DOHH2 (cell line): ENCODE measurements around the gene LHX3.

Experiments used
- H3F3A ChIP-seq: fragments of 200-600 bp; sonication (generic), shearing (Covaris generic); 2 replicates; pipeline ENCODE4 v1.6.0; 2016; ENCODE audit warnings: antibody characterized with exemption, mild to moderate bottlenecking; ENCODE audit not compliant: control insufficient read depth, insufficient read depth
- H3K27ac ChIP-seq: fragments of 200-600 bp; sonication (generic); 2 replicates; pipeline ENCODE4 v1.5.1; 2014; ENCODE audit warnings: low read depth, mild to moderate bottlenecking, low read length, moderate library complexity
- H3K27me3 ChIP-seq: fragments of 200-600 bp; sonication (generic); 2 replicates; pipeline ENCODE4 v1.6.1; 2014; ENCODE audit warnings: mild to moderate bottlenecking, low read length, mixed read lengths; ENCODE audit not compliant: control insufficient read depth
- H3K36me3 ChIP-seq: fragments of 200-600 bp; sonication (generic); 2 replicates; pipeline ENCODE4 v1.6.1; 2014; ENCODE audit warnings: mild to moderate bottlenecking, low read length, moderate library complexity, mixed read lengths; ENCODE audit not compliant: control insufficient read depth
- H3K4me1 ChIP-seq: fragments of 200-600 bp; sonication (generic); 2 replicates; pipeline ENCODE4 v1.6.1; 2014; ENCODE audit warnings: mild to moderate bottlenecking, low read length, mixed read lengths; ENCODE audit not compliant: control insufficient read depth
- H3K4me2 ChIP-seq: fragments of 200-600 bp; sonication (generic); 2 replicates; pipeline ENCODE4 v1.6.0; 2014; ENCODE audit warnings: mild to moderate bottlenecking, low read length, moderate library complexity
- H3K4me3 ChIP-seq: fragments of 200-600 bp; sonication (generic); 2 replicates; pipeline ENCODE4 v1.5.1; 2014; ENCODE audit warnings: mild to moderate bottlenecking, low read length, mixed read lengths
- H3K79me2 ChIP-seq: fragments of 200-600 bp; sonication (generic); 2 replicates; pipeline ENCODE4 v1.6.1; 2014; ENCODE audit warnings: mild to moderate bottlenecking, low read length, mixed read lengths; ENCODE audit not compliant: control insufficient read depth
- H3K9me2 ChIP-seq: fragments of 200-600 bp; sonication (generic); replicated peaks from 2 replicates; pipeline ENCODE4 v1.6.1; 2014; ENCODE audit warnings: mild to moderate bottlenecking, low read length, mixed read lengths; ENCODE audit not compliant: control insufficient read depth
- H3K9me3 ChIP-seq: fragments of 200-600 bp; sonication (generic); 2 replicates; pipeline ENCODE4 v1.6.1; 2014; ENCODE audit warnings: antibody characterized with exemption, low read length, mixed read lengths; ENCODE audit not compliant: control insufficient read depth, insufficient read depth
- H4K20me1 ChIP-seq: fragments of 200-600 bp; sonication (generic); 2 replicates; pipeline ENCODE4 v1.6.0; 2014; ENCODE audit warnings: low read depth, mild to moderate bottlenecking, antibody characterized with exemption, low read length, moderate library complexity; ENCODE audit not compliant: control insufficient read depth, insufficient read depth
- EZH2phosphoT487 ChIP-seq: fragments of 200-600 bp; sonication (generic); IDR thresholded peaks from 2 replicates; pipeline ENCODE4 v1.6.1; 2017; ENCODE audit warnings: borderline replicate concordance, mild to moderate bottlenecking, antibody characterized with exemption, low read length, moderate library complexity, mixed read lengths
- TF ChIP-seq, protein P1 (sequence below): fragments of 200-600 bp; sonication (generic); IDR thresholded peaks from one replicate; pipeline ENCODE4 v1.5.1; 2014; ENCODE audit warnings: antibody characterized with exemption, mild to moderate bottlenecking, low read depth, low read length; ENCODE audit not compliant: poor library complexity, severe bottlenecking

Gene LHX3

GRCh38 chr9:136155576-136155975 is 49.4 kb downstream of the LHX3 start:
- H3K4me1 ChIP-seq: peaks cover 3% of the 10 kb centered on the region; the same call in 1 of the 2 replicates
- no peaks in the 10 kb centered on the region for H3K36me3 ChIP-seq
- H3K27ac ChIP-seq: no peak overlapping the region
- no peaks in the 10 kb centered on the region for H3K9me2 ChIP-seq
- H3K79me2 ChIP-seq: no peaks in the 10 kb centered on the region
- H3K27me3 ChIP-seq: no peaks in the 10 kb centered on the region
- H3K4me3 ChIP-seq: no peak overlapping the region
- H3K9me3 ChIP-seq: no peaks in the 10 kb centered on the region
- no peak overlapping the region for H3K4me2 ChIP-seq
- TF ChIP-seq, protein P1, sequence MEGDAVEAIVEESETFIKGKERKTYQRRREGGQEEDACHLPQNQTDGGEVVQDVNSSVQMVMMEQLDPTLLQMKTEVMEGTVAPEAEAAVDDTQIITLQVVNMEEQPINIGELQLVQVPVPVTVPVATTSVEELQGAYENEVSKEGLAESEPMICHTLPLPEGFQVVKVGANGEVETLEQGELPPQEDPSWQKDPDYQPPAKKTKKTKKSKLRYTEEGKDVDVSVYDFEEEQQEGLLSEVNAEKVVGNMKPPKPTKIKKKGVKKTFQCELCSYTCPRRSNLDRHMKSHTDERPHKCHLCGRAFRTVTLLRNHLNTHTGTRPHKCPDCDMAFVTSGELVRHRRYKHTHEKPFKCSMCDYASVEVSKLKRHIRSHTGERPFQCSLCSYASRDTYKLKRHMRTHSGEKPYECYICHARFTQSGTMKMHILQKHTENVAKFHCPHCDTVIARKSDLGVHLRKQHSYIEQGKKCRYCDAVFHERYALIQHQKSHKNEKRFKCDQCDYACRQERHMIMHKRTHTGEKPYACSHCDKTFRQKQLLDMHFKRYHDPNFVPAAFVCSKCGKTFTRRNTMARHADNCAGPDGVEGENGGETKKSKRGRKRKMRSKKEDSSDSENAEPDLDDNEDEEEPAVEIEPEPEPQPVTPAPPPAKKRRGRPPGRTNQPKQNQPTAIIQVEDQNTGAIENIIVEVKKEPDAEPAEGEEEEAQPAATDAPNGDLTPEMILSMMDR: no peak
- no peak for TF ChIP-seq EZH2phosphoT487
- no peaks in the 10 kb centered on the region for H4K20me1 ChIP-seq
- H3F3A ChIP-seq: no peaks in the 10 kb centered on the region

DNA sequence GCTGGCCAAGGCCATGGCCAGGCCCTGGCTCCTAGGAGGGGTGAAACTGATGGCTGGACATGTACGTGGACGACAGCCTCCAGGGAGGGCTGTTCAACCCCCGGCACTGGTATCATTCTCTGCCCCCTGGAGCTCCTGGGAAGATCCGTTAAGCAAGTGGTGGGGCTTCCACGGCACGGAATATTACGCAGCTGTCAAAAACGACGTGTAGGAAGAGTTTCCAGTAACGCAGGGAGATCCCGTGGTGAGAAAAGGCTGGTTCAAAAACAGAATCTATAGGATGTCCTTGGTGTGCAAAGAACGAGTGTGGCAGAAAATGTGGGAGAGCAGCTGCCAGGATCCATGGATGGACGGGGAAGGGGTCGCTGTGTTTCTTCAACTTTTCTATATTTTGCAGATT is 50.0 kb downstream of the LHX3 start:
- Histone ChIP-seq H3K36me3 (no peaks in the 10 kb centered on the region), H4K20me1 (no peaks in the 10 kb centered on the region), H3K4me2 (no peak overlapping the region), H3K9me2 (no peaks in the 10 kb centered on the region), H3K27me3 (no peaks in the 10 kb centered on the region), H3F3A (no peaks in the 10 kb centered on the region), H3K9me3 (no peaks in the 10 kb centered on the region; the same call in 1 of the 2 replicates), H3K4me3 (no peak overlapping the region), H3K4me1 (peaks cover 3% of the 10 kb centered on the region; the same call in 1 of the 2 replicates), H3K27ac (no peak overlapping the region), H3K79me2 (no peaks in the 10 kb centered on the region)
- TF ChIP-seq, protein P1: no peak
- TF ChIP-seq EZH2phosphoT487: no peak

DNA sequence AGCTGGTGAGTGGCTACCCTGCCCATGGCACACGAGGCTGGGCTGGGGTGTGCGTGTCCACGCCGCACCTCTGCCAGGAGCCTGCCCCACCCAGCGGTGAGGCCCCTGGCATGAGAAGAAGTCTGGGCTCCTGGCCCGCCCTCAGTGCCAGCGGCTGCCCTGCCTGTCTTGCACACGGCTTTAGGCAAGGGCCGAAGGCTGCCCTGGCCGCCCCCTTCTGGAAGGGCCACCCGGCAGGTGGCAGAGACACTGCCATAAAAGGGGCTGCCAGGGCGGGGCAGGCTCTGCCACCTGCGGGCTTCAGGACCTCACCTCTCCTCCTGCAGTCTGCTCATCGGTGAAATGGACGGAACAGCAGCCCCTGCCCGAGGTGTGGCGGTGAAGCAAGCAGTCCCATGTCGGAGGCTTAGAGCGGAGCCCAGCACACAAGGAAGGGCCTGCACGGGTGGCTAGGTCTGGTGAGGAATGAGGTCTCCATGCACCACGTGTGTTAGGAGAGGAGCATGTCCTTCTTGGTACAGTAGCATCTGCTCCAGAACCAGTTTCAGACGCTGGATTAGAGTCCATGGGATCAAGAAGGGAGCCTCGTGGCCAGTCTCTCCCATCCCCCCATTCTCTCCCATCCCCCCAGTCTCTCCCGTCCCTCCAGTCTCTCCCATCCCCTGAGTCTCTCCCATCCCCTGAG is 51.4 kb downstream of the LHX3 start:
- Histone ChIP-seq H3K9me2 (no peaks in the 10 kb centered on the region), H3K79me2 (no peaks in the 10 kb centered on the region), H3K9me3 (no peaks in the 10 kb centered on the region; the same call in 1 of the 2 replicates), H3K27me3 (no peaks in the 10 kb centered on the region), H3K4me2 (no peak overlapping the region), H3K4me1 (peaks cover 3% of the 10 kb centered on the region; the same call in 1 of the 2 replicates), H3K4me3 (no peak overlapping the region), H3F3A (no peaks in the 10 kb centered on the region), H4K20me1 (no peaks in the 10 kb centered on the region), H3K27ac (no peak overlapping the region), H3K36me3 (no peaks in the 10 kb centered on the region)
- TF ChIP-seq EZH2phosphoT487: no peak
- TF ChIP-seq, protein P1: no peak
